Lung (tissue), 12 donors: ENCODE results near the gene MRGPRF. TPM values are rescaled to one million over a fixed set of nuclear protein-coding genes. Genes with fewer than 3 reads are reported as not detected.

Experiments used
- ATAC-seq: fragments of 200-7000 bp; cut with Tn5 transposase; one replicate; pipeline ENCODE4 v1.9.1; 2020; ENCODE audit warnings: moderate number of reproducible peaks; ENCODE audit not compliant: insufficient read depth, low FRiP score
- DNase-seq, 3 donors: peaks; one replicate each; pipeline ENCODE4 v3.0.0-alpha.2; 2013 to 2017
- H3K27ac ChIP-seq, 2 donors: one replicate each; pipeline ENCODE4 v1.5.1; 2013; ENCODE audit warnings: mild to moderate bottlenecking in 2 of 2, moderate library complexity in 2 of 2, control low read depth in 1 of 2, inconsistent platforms in 1 of 2, low read depth in 1 of 2, low read length in 1 of 2
- H3K27me3 ChIP-seq, 3 donors: one replicate each; pipeline ENCODE4 v1.5.1; 2013; ENCODE audit warnings: low read length in 2 of 3; ENCODE audit not compliant: control insufficient read depth in 3 of 3, insufficient read depth in 3 of 3
- H3K36me3 ChIP-seq, 4 donors: one replicate each; pipeline ENCODE4 v1.5.1; 2013; ENCODE audit warnings: low read length in 4 of 4, mild to moderate bottlenecking in 1 of 4, moderate library complexity in 1 of 4; ENCODE audit not compliant: control insufficient read depth in 4 of 4, insufficient read depth in 4 of 4
- H3K4me1 ChIP-seq, 5 donors: one replicate each; pipeline ENCODE4 v1.5.1; 2013; ENCODE audit warnings: low read length in 5 of 5, mild to moderate bottlenecking in 2 of 5, moderate library complexity in 1 of 5; ENCODE audit not compliant: control insufficient read depth in 5 of 5, insufficient read depth in 5 of 5
- H3K4me3 ChIP-seq: one replicate; pipeline ENCODE4 v1.5.1; 2013; ENCODE audit warnings: mild to moderate bottlenecking, control low read depth, moderate library complexity
- H3K9ac ChIP-seq, 2 donors: one replicate each; pipeline ENCODE4 v1.5.1; 2013; ENCODE audit warnings: low read length in 2 of 2, control low read depth in 1 of 2; ENCODE audit not compliant: insufficient read depth in 1 of 2
- H3K9me3 ChIP-seq, 4 donors: one replicate each; pipeline ENCODE4 v1.5.1; 2013; ENCODE audit warnings: low read length in 3 of 4, mild to moderate bottlenecking in 1 of 4, moderate library complexity in 1 of 4; ENCODE audit not compliant: control insufficient read depth in 4 of 4, insufficient read depth in 3 of 4
- WGBS, 2 donors: extraction: QIAGEN DNeasy Blood & Tissue Kit; methylation state at CpG; one replicate each; pipeline ENCODE4 v1.1.7; 2013; 5-methylcytosine and 5-hydroxymethylcytosine counted together
- polyA plus RNA-seq, 2 donors: library from polyadenylated mRNA; stranded (reverse); fragments of 200-250 nt; gene quantifications; one replicate each; pipeline ENCODE4 v1.2.1, GENCODE V29; 2013
- total RNA-seq, 2 donors: library from RNA; depleted of rRNA in 1 of 2; stranded (reverse); fragments of >200 nt in 1 of 2; gene quantifications; one replicate each; pipeline ENCODE4 v1.2.1, GENCODE V29; 2014 to 2021
- TF ChIP-seq, protein P1 (sequence below): IDR thresholded peaks from 2 replicates; pipeline ENCODE4 v1.5.1; 2012; ENCODE audit warnings: mild to moderate bottlenecking; ENCODE audit errors: control extremely low read depth, extremely low read depth
- donor health status: control.
- donor health status: control.
- donor health status: Bipolar disorder and iron deficiency.
- donor health status: healthy.
- donor health status: DM: yes; HTN: yes; CAD: no.

MRGPRF gene
- total and polyA plus RNA-seq, 4 donors, result 9.2 to 16.8 (median 12.2) TPM

- Histone ChIP-seq H3K9me3 (peaks cover 0 to 2% (median 0%) of the 10 kb centered on the region in 4 donors), H3K4me1 (peaks cover 0 to 7% (median 4%) of the 10 kb centered on the region in 5 donors), H3K4me3 (no peak overlapping the region), H3K27ac (no peak overlapping the region), H3K36me3 (no peaks in the 10 kb centered on the region), H3K9ac (no peak overlapping the region), H3K27me3 (peaks cover 0 to 7% (median 0%) of the 10 kb centered on the region in 3 donors)
- WGBS, 2 donors, result 75 to 82% methylated on average over 6 of the region's 6 CpGs
- TF ChIP-seq, protein P1, sequence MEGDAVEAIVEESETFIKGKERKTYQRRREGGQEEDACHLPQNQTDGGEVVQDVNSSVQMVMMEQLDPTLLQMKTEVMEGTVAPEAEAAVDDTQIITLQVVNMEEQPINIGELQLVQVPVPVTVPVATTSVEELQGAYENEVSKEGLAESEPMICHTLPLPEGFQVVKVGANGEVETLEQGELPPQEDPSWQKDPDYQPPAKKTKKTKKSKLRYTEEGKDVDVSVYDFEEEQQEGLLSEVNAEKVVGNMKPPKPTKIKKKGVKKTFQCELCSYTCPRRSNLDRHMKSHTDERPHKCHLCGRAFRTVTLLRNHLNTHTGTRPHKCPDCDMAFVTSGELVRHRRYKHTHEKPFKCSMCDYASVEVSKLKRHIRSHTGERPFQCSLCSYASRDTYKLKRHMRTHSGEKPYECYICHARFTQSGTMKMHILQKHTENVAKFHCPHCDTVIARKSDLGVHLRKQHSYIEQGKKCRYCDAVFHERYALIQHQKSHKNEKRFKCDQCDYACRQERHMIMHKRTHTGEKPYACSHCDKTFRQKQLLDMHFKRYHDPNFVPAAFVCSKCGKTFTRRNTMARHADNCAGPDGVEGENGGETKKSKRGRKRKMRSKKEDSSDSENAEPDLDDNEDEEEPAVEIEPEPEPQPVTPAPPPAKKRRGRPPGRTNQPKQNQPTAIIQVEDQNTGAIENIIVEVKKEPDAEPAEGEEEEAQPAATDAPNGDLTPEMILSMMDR, result no peak
- no peak for ATAC-seq
- no peak for DNase-seq
Observed at GRCh38 chr11:68994894-68995285, 18.2 kb downstream of the MRGPRF start.

DNA sequence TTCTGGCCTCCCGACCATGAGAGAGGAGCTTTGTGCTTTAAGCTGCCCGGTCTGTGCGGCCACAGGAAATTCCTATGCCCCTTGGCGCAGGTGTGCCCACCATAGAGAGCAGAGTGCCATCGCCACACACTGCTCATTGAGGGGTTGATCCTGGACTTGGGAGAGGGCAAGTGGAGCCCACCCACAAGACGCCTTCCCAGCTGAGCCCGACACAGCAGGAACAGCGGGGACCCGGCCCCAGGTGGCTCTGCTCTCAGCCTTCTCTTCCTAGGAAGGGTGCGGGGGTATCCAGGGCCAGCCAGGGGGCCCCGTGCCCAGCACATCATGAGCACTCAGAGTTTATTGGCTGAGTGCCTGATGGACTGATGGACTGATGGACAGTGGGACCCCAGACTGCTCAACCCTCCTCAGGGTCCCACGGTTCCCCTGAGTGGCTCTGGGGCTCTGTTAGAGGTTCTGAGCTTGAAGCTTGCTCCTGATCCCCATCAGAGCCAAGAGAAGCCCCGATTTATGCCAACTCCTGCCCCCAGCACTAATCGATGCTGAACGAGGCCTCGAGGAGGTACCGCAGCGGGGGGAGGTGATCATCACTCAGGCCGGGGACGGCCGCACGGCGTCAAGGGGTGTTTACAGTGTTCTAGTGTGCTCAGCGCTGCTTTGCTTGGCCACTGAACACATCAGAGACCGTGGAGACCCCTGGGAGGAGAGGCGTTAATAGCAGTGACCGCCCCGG lies 18.7 kb downstream of the MRGPRF start:
- 71 to 84% methylated on average over 28 of the region's 28 CpGs for WGBS, 2 donors
- no peak for ATAC-seq

DNA sequence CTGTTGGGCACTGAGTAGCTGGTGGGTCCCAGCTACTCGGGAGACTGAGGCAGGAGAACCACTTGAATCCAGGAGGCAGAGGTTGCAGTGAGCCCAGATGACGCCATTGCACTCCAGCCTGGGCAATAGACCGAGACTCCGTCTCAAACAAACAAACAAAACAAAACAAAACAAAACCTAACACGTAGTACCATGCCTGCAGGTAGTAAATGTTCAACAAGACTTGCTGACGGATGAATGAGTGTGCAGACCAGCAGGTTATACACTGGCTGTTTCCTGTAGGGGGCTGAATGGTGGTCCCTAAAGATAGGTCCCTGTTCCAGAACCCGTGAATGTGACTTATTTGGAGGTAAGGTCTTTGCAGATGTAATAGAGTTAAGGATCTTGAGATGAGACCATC lies 19.5 kb downstream of the MRGPRF start:
- ATAC-seq (no peak), DNase-seq (no peak)

More for the DNA sequence above, 18.7 kb downstream of the MRGPRF start:
- Histone ChIP-seq H3K36me3 (no peaks in the 10 kb centered on the region), H3K4me3 (no peak overlapping the region), H3K27me3 (peaks cover 0 to 7% (median 0%) of the 10 kb centered on the region in 3 donors), H3K9me3 (peaks cover 0 to 2% (median 0%) of the 10 kb centered on the region in 4 donors), H3K27ac (no peak overlapping the region), H3K4me1 (peaks cover 0 to 7% (median 4%) of the 10 kb centered on the region in 5 donors), H3K9ac (no peak overlapping the region)
- DNase-seq, result no peak
- TF ChIP-seq, protein P1, result no peak

More for the DNA sequence above, 19.5 kb downstream of the MRGPRF start:
- Histone ChIP-seq H3K4me1 (peaks cover 0 to 5% (median 2%) of the 10 kb centered on the region in 5 donors), H3K36me3 (no peaks in the 10 kb centered on the region), H3K27me3 (peaks cover 0 to 7% (median 0%) of the 10 kb centered on the region in 3 donors), H3K27ac (no peak overlapping the region), H3K4me3 (no peak overlapping the region), H3K9me3 (peaks cover 0 to 2% (median 0%) of the 10 kb centered on the region in 4 donors), H3K9ac (no peak overlapping the region)
- TF ChIP-seq, protein P1, result no peak
- WGBS, 2 donors, result 77 to 81% methylated on average over 7 of the region's 7 CpGs
